GM19468 (cell line): ENCODE measurements around the gene MRPL33.

Experiments used
- ATAC-seq: cut with Tn5 transposase; IDR thresholded peaks from one replicate; pipeline ENCODE4 v1.9.1; 2021; ENCODE audit warnings: mild to moderate bottlenecking, moderate library complexity, moderate number of reproducible peaks; ENCODE audit not compliant: unreplicated experiment; ENCODE audit errors: extremely low read depth

MRPL33 gene

GRCh38 chr2:27772804-27773203 lies 1.3 kb downstream of the MRPL33 start:
- ATAC-seq = no peak

- ATAC-seq = no peak
Measured at GRCh38 chr2:27773959-27774358, 2.4 kb downstream of the MRPL33 start.

- ATAC-seq = no peak
Measured at GRCh38 chr2:27776097-27776496, 4.6 kb downstream of the MRPL33 start.

- ATAC-seq = no peak
Measured at GRCh38 chr2:27776696-27777095, 5.2 kb downstream of the MRPL33 start.

- no peak for ATAC-seq
Measured at GRCh38 chr2:27779417-27780055, 8.0 kb downstream of the MRPL33 start.

GRCh38 chr2:27781496-27781895 lies 10.0 kb downstream of the MRPL33 start:
- no peak for ATAC-seq

GRCh38 chr2:27782701-27783100 lies 11.2 kb downstream of the MRPL33 start:
- ATAC-seq = no peak

GRCh38 chr2:27790796-27791195 lies 19.3 kb downstream of the MRPL33 start:
- ATAC-seq = no peak

GRCh38 chr2:27792759-27793158 lies 21.2 kb downstream of the MRPL33 start:
- ATAC-seq = no peak

GRCh38 chr2:27795093-27795834 lies 23.7 kb downstream of the MRPL33 start:
- no peak for ATAC-seq

- ATAC-seq = no peak
Measured at GRCh38 chr2:27795868-27796277, 24.4 kb downstream of the MRPL33 start.

GRCh38 chr2:27796791-27797765 lies 25.6 kb downstream of the MRPL33 start:
- no peak for ATAC-seq

GRCh38 chr2:27797841-27798240 lies 26.3 kb downstream of the MRPL33 start:
- no peak for ATAC-seq

GRCh38 chr2:27798486-27798885 lies 27.0 kb downstream of the MRPL33 start:
- no peak for ATAC-seq

GRCh38 chr2:27798948-27799645 lies 27.6 kb downstream of the MRPL33 start:
- no peak for ATAC-seq

GRCh38 chr2:27799646-27800010 lies 28.1 kb downstream of the MRPL33 start:
- ATAC-seq = no peak

- ATAC-seq = no peak
Measured at GRCh38 chr2:27800856-27801255, 29.3 kb downstream of the MRPL33 start.

- ATAC-seq = no peak
Measured at GRCh38 chr2:27802547-27802946, 31.0 kb downstream of the MRPL33 start.

- ATAC-seq = no peak
Measured at GRCh38 chr2:27803046-27803445, 31.5 kb downstream of the MRPL33 start.

GRCh38 chr2:27804146-27804545 lies 32.6 kb downstream of the MRPL33 start:
- ATAC-seq = no peak
